HepG2 (cell line): ENCODE data around the gene EFCAB8. TPM values are rescaled to one million over a fixed set of nuclear protein-coding genes. Genes with fewer than 3 reads are reported as not detected.

Experiments used
- CENPX ChIP-seq: sonication (generic); formaldehyde crosslinking; IDR thresholded peaks from 2 replicates; pipeline ENCODE4 v1.9.0; 2021; ENCODE audit warnings: mild to moderate bottlenecking, missing genetic modification reagents, moderate library complexity
- DNMT1 ChIP-seq: sonication (generic); formaldehyde crosslinking; IDR thresholded peaks from 2 replicates; pipeline ENCODE4 v1.5.1; 2020; ENCODE audit warnings: mild to moderate bottlenecking, missing genetic modification reagents
- HES4 ChIP-seq: sonication (generic); formaldehyde crosslinking; IDR thresholded peaks from 2 replicates; pipeline ENCODE4 v1.9.0; 2021; ENCODE audit warnings: mild to moderate bottlenecking, missing genetic modification reagents, borderline replicate concordance
- HHEX ChIP-seq: IDR thresholded peaks from 2 replicates; pipeline ENCODE4 v1.6.1; 2016; ENCODE audit warnings: control low read depth
- MED13 ChIP-seq: sonication (generic); formaldehyde crosslinking; IDR thresholded peaks from 2 replicates; pipeline ENCODE4 v1.5.0; 2020; ENCODE audit warnings: missing genetic modification reagents
- MXI1 ChIP-seq: IDR thresholded peaks from 3 replicates; pipeline ENCODE4 v1.6.1; 2012; ENCODE audit warnings: low read depth, low read length, inconsistent platforms, borderline replicate concordance
- NRL ChIP-seq: sonication (generic); formaldehyde crosslinking; IDR thresholded peaks from 2 replicates; pipeline ENCODE4 v1.5.0; 2020; ENCODE audit warnings: missing genetic modification reagents, mild to moderate bottlenecking, moderate library complexity, borderline replicate concordance
- RXRB ChIP-seq: IDR thresholded peaks from 2 replicates; pipeline ENCODE4 v1.6.1; 2016; ENCODE audit warnings: borderline replicate concordance, missing genetic modification reagents, missing compliant biosample characterization
- SMAD1 ChIP-seq: sonication (generic); formaldehyde crosslinking; IDR thresholded peaks from 2 replicates; pipeline ENCODE4 v1.4.0; 2020; ENCODE audit warnings: missing genetic modification reagents, low read depth, mild to moderate bottlenecking, borderline replicate concordance
- TARDBP ChIP-seq: sonication (generic); formaldehyde crosslinking; IDR thresholded peaks from 2 replicates; pipeline ENCODE4 v1.8.0; 2022; ENCODE audit warnings: mild to moderate bottlenecking, missing genetic modification reagents
- ZBTB7A ChIP-seq: sonication (generic); formaldehyde crosslinking; IDR thresholded peaks from 2 replicates; pipeline ENCODE4 v1.8.0; 2022; ENCODE audit warnings: mild to moderate bottlenecking, missing genetic modification reagents
- ZNF225 ChIP-seq: sonication (generic); formaldehyde crosslinking; IDR thresholded peaks from 2 replicates; pipeline ENCODE4 v1.4.0; 2020; ENCODE audit warnings: mild to moderate bottlenecking, missing genetic modification reagents
- ZNF577 ChIP-seq: sonication (generic); formaldehyde crosslinking; IDR thresholded peaks from 2 replicates; pipeline ENCODE4 v1.4.0; 2020; ENCODE audit warnings: mild to moderate bottlenecking, low read depth, missing genetic modification reagents, borderline replicate concordance
- ZNF768 ChIP-seq: sonication (generic); formaldehyde crosslinking; IDR thresholded peaks from 2 replicates; pipeline ENCODE4 v1.4.0; 2020; ENCODE audit warnings: missing genetic modification reagents
- ZSCAN25 ChIP-seq: sonication (generic); formaldehyde crosslinking; IDR thresholded peaks from 2 replicates; pipeline ENCODE4 v1.8.0; 2022; ENCODE audit warnings: mild to moderate bottlenecking, missing genetic modification reagents
- polyA plus RNA-seq, 8 experiments: library from polyadenylated mRNA; depleted of rRNA in 3 of 8; stranded (reverse) in 7 of 8; unstranded in 1 of 8; fragments of >200 nt; fragmentation: Illumina TruSeq in 4 of 8; extraction: Trizol in 4 of 8; gene quantifications; 2 replicates each; pipeline versions ENCODE4 v1.2.1 to v1.2.3, GENCODE V29; 2011 to 2016; ENCODE audit warnings: low read depth in 4 of 8, missing spikeins in 1 of 8, mixed read lengths in 1 of 8; ENCODE audit not compliant: insufficient read depth in 1 of 8
- total RNA-seq, 5 experiments: library from RNA; depleted of rRNA; stranded (reverse); fragments of >200 nt; fragmentation: Illumina TruSeq; extraction: Trizol; gene quantifications; 2 replicates each; pipeline ENCODE4 v1.2.3, GENCODE V29; 2016; ENCODE audit warnings: low read depth in 1 of 5
- TF ChIP-seq, protein P1 (sequence below): sonication (generic); formaldehyde crosslinking; IDR thresholded peaks from 2 replicates; pipeline ENCODE4 v1.5.1; 2020; ENCODE audit warnings: mild to moderate bottlenecking, missing genetic modification reagents, borderline replicate concordance
- TF ChIP-seq, protein P2 (sequence below): sonication (generic); formaldehyde crosslinking; IDR thresholded peaks from 2 replicates; pipeline ENCODE4 v1.4.0; 2020; ENCODE audit warnings: mild to moderate bottlenecking, missing genetic modification reagents
- TF ChIP-seq, protein P3 (sequence below): sonication (generic); formaldehyde crosslinking; IDR thresholded peaks from 2 replicates; pipeline ENCODE4 v1.5.1; 2020; ENCODE audit warnings: mild to moderate bottlenecking, missing genetic modification reagents, moderate library complexity
- TF ChIP-seq, protein P4 (sequence below): sonication (generic); formaldehyde crosslinking; IDR thresholded peaks from 2 replicates; pipeline ENCODE4 v1.8.0; 2022; ENCODE audit warnings: low read depth, missing genetic modification reagents
- TF ChIP-seq, protein P5 (sequence below): sonication (generic); formaldehyde crosslinking; IDR thresholded peaks from 2 replicates; pipeline ENCODE4 v1.4.0; 2020; ENCODE audit warnings: mild to moderate bottlenecking, low read depth, missing genetic modification reagents

The EFCAB8 gene
- total and polyA plus RNA-seq, 2 of the 13 experiments (the other 11 are each of a cell fraction or from before 2014, with no cell fraction given), result 0.15 to 0.22 TPM

DNA sequence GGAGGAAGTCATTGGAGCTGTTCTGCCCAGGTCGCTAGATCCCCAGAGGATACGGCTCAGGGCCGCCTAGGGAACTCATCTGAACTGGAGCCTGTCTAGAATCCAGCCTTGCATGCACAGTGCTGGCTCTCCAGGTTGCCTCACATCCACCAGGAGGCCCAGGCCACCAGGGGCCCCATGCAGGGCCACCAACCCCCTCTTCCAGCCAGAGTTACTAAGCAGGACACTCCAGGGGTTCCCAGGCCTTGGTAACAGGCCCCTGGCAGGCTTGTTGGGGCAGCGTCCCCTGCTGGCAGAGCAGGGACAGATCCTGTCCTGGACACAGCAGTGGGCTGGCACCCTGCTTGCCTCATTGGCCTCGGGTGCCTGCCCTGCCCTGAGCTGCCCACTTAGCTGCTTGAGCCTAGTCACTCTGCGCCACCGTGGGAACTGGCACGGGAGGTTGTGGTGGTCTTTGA is 35.3 kb downstream of the EFCAB8 start (continued):
- TF ChIP-seq TARDBP (CRISPR knock-in tag) (0 out of 2 replicates have a peak, but pooled peaks have one; percentile 50), HHEX (no peak), MED13 (no peak), ZNF577 (CRISPR knock-in tag) (no peak), SMAD1 (CRISPR knock-in tag) (peak; percentile 13; the same call in 1 of the 2 replicates), HES4 (CRISPR knock-in tag) (no peak), RXRB (CRISPR knock-in tag) (0 out of 2 replicates have a peak, but pooled peaks have one; percentile 37), DNMT1 (CRISPR knock-in tag) (0 out of 2 replicates have a peak, but pooled peaks have one; percentile 23), ZNF768 (peak; percentile 61; the same call in 1 of the 2 replicates), NRL (CRISPR knock-in tag) (0 out of 2 replicates have a peak, but pooled peaks have one; percentile 17), ZBTB7A (no peak), CENPX (no peak), MXI1 (peak; percentile 24; the same call in 1 of the 3 replicates), ZSCAN25 (no peak), ZNF225 (CRISPR knock-in tag) (peak; percentile 35; the same call in 1 of the 2 replicates)
- TF ChIP-seq, protein P1, sequence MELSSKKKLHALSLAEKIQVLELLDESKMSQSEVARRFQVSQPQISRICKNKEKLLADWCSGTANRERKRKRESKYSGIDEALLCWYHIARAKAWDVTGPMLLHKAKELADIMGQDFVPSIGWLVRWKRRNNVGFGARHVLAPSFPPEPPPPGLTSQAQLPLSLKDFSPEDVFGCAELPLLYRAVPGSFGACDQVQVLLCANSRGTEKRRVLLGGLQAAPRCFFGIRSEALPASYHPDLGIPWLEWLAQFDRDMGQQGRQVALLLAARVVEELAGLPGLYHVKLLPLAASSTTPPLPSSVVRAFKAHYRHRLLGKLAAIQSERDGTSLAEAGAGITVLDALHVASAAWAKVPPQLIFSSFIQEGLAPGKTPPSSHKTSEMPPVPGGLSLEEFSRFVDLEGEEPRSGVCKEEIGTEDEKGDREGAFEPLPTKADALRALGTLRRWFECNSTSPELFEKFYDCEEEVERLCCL, result no peak
- TF ChIP-seq, protein P2, sequence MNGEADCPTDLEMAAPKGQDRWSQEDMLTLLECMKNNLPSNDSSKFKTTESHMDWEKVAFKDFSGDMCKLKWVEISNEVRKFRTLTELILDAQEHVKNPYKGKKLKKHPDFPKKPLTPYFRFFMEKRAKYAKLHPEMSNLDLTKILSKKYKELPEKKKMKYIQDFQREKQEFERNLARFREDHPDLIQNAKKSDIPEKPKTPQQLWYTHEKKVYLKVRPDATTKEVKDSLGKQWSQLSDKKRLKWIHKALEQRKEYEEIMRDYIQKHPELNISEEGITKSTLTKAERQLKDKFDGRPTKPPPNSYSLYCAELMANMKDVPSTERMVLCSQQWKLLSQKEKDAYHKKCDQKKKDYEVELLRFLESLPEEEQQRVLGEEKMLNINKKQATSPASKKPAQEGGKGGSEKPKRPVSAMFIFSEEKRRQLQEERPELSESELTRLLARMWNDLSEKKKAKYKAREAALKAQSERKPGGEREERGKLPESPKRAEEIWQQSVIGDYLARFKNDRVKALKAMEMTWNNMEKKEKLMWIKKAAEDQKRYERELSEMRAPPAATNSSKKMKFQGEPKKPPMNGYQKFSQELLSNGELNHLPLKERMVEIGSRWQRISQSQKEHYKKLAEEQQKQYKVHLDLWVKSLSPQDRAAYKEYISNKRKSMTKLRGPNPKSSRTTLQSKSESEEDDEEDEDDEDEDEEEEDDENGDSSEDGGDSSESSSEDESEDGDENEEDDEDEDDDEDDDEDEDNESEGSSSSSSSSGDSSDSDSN, result peak; percentile 39; the same call in 1 of the 2 replicates
- TF ChIP-seq, protein P3, sequence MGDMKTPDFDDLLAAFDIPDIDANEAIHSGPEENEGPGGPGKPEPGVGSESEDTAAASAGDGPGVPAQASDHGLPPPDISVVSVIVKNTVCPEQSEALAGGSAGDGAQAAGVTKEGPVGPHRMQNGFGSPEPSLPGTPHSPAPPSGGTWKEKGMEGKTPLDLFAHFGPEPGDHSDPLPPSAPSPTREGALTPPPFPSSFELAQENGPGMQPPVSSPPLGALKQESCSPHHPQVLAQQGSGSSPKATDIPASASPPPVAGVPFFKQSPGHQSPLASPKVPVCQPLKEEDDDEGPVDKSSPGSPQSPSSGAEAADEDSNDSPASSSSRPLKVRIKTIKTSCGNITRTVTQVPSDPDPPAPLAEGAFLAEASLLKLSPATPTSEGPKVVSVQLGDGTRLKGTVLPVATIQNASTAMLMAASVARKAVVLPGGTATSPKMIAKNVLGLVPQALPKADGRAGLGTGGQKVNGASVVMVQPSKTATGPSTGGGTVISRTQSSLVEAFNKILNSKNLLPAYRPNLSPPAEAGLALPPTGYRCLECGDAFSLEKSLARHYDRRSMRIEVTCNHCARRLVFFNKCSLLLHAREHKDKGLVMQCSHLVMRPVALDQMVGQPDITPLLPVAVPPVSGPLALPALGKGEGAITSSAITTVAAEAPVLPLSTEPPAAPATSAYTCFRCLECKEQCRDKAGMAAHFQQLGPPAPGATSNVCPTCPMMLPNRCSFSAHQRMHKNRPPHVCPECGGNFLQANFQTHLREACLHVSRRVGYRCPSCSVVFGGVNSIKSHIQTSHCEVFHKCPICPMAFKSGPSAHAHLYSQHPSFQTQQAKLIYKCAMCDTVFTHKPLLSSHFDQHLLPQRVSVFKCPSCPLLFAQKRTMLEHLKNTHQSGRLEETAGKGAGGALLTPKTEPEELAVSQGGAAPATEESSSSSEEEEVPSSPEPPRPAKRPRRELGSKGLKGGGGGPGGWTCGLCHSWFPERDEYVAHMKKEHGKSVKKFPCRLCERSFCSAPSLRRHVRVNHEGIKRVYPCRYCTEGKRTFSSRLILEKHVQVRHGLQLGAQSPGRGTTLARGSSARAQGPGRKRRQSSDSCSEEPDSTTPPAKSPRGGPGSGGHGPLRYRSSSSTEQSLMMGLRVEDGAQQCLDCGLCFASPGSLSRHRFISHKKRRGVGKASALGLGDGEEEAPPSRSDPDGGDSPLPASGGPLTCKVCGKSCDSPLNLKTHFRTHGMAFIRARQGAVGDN, result peak; percentile 50; the same call in 1 of the 2 replicates
- TF ChIP-seq, protein P4, sequence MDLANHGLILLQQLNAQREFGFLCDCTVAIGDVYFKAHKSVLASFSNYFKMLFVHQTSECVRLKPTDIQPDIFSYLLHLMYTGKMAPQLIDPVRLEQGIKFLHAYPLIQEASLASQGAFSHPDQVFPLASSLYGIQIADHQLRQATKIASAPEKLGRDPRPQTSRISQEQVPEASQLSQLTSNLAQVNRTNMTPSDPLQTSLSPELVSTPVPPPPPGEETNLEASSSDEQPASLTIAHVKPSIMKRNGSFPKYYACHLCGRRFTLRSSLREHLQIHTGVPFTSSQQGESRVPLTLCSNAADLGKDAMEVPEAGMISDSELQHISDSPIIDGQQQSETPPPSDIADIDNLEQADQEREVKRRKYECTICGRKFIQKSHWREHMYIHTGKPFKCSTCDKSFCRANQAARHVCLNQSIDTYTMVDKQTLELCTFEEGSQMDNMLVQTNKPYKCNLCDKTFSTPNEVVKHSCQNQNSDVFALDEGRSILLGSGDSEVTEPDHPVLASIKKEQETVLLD, result no peak
- TF ChIP-seq, protein P5, sequence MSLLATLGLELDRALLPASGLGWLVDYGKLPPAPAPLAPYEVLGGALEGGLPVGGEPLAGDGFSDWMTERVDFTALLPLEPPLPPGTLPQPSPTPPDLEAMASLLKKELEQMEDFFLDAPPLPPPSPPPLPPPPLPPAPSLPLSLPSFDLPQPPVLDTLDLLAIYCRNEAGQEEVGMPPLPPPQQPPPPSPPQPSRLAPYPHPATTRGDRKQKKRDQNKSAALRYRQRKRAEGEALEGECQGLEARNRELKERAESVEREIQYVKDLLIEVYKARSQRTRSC (CRISPR knock-in tag), result no peak
